GM12878 (cell line): ENCODE measurements around the gene CTSC. TPM values are rescaled to one million over a fixed set of nuclear protein-coding genes. Genes with fewer than 3 reads are reported as not detected.
A peak's percentile ranks its signal among the peaks of the same experiment; 100 is the strongest.

Experiments
- ATAC-seq: fragments of 200-7000 bp; cut with Tn5 transposase; 3 replicates; pipeline ENCODE4 v1.9.1; 2020; ENCODE audit warnings: mild to moderate bottlenecking, moderate library complexity
- BruUV-seq: library from RNA; stranded (reverse); fragments of 400-500 nt; replicated peaks from 2 replicates; lab custom pipeline; 2021; lab: Mats Ljungman, UMichigan
- CTCF ChIA-PET: fragments of 300-600 bp; sonication (Branson Sonifier 250); formaldehyde crosslinking; extraction: SDS; loops from one replicate; lab custom pipeline; 2021; ENCODE audit warnings: inconsistent platforms; lab: Yijun Ruan, JAX
- POLR2A ChIA-PET: fragments of 350-600 bp; formaldehyde crosslinking; extraction: SDS; loops from one replicate; lab custom pipeline; 2021; ENCODE audit warnings: inconsistent platforms; lab: Charles Lee
- RAD21 ChIA-PET: fragments of 300-600 bp; sonication (Branson Sonifier 250); formaldehyde crosslinking; loops from one replicate; lab custom pipeline; 2023; ENCODE audit warnings: antibody characterized with exemption; ENCODE audit not compliant: unreplicated experiment; lab: Charles Lee
- SMC1A ChIA-PET: fragments of 300-600 bp; sonication (Branson Sonifier 250); formaldehyde crosslinking; loops from one replicate; lab custom pipeline; 2023; ENCODE audit not compliant: unreplicated experiment, uncharacterized antibody; lab: Charles Lee
- DNase-seq: peaks from one replicate; pipeline ENCODE4 v3.0.0-alpha.2; 2011; ENCODE audit warnings: low read depth, low spot score
- FAIRE-seq: peaks from 3 replicates; lab custom pipeline; 2011; peaks lifted over from hg19 to GRCh38; lab: Jason Lieb, UNC
- H2AFZ ChIP-seq: 2 replicates; pipeline ENCODE4 v1.6.0; 2011; ENCODE audit warnings: low read depth, low read length, control low read depth; ENCODE audit not compliant: control insufficient read depth
- H3K27ac ChIP-seq: 2 replicates; pipeline ENCODE4 v1.5.1; 2011; ENCODE audit warnings: control low read depth; ENCODE audit not compliant: control insufficient read depth, insufficient read depth
- H3K27me3 ChIP-seq, 2 experiments: replicated peaks in 1 of 2; 2 replicates each; pipeline versions ENCODE4 v1.6.0 to v1.6.1; 2011; ENCODE audit warnings: low read length in 1 of 2; ENCODE audit not compliant: control insufficient read depth in 2 of 2, insufficient read depth in 2 of 2
- H3K36me3 ChIP-seq, 2 experiments: 2 replicates each; pipeline ENCODE4 v1.5.1; 2011; ENCODE audit warnings: low read length in 1 of 2; ENCODE audit not compliant: control insufficient read depth in 2 of 2, insufficient read depth in 2 of 2
- H3K4me1 ChIP-seq: 2 replicates; pipeline ENCODE4 v1.6.1; 2011; ENCODE audit warnings: mild to moderate bottlenecking, low read length, moderate library complexity, mixed read lengths; ENCODE audit not compliant: control insufficient read depth, insufficient read depth
- H3K4me2 ChIP-seq: 2 replicates; pipeline ENCODE4 v1.6.0; 2011; ENCODE audit warnings: control low read depth; ENCODE audit not compliant: control insufficient read depth, insufficient read depth
- H3K4me3 ChIP-seq: fragments of 200-600 bp; sonication (generic); 2 replicates; pipeline ENCODE4 v1.5.1; 2016
- H3K79me2 ChIP-seq: 2 replicates; pipeline ENCODE4 v1.6.0; 2011; ENCODE audit warnings: low read length; ENCODE audit not compliant: control insufficient read depth, insufficient read depth
- H3K9ac ChIP-seq: 2 replicates; pipeline ENCODE4 v1.8.0; 2011; ENCODE audit warnings: low read length, control low read depth, mixed read lengths; ENCODE audit not compliant: control insufficient read depth, insufficient read depth
- H3K9me3 ChIP-seq: replicated peaks from 3 replicates; pipeline ENCODE4 v1.5.1; 2011; ENCODE audit warnings: mild to moderate bottlenecking, low read length; ENCODE audit not compliant: control insufficient read depth, insufficient read depth
- H4K20me1 ChIP-seq: 2 replicates; pipeline ENCODE4 v1.6.0; 2011; ENCODE audit not compliant: control insufficient read depth, insufficient read depth
- CBX3 ChIP-seq: fragments of 200-600 bp; sonication (generic); IDR thresholded peaks from 2 replicates; pipeline ENCODE4 v1.6.1; 2016; ENCODE audit warnings: low read depth, borderline replicate concordance
- EED ChIP-seq: sonication (generic); IDR thresholded peaks from 2 replicates; pipeline ENCODE4 v1.6.1; 2016; ENCODE audit warnings: antibody characterized with exemption, low read depth
- EZH2 ChIP-seq: IDR thresholded peaks from 2 replicates; pipeline ENCODE4 v1.6.1; 2012; ENCODE audit warnings: low read depth, mild to moderate bottlenecking, control low read depth, inconsistent platforms, low read length, borderline replicate concordance; ENCODE audit not compliant: control insufficient read depth
- FOS ChIP-seq: IDR thresholded peaks from 3 replicates; pipeline ENCODE4 v1.6.1; 2011; ENCODE audit warnings: borderline replicate concordance; ENCODE audit not compliant: insufficient read length; ENCODE audit errors: extremely low read depth
- GABPA ChIP-seq: IDR thresholded peaks from 2 replicates; pipeline ENCODE4 v1.6.1; 2014; ENCODE audit warnings: antibody characterized with exemption, low read depth, mild to moderate bottlenecking, inconsistent platforms
- HDGF ChIP-seq: fragments of 450-650 bp; IDR thresholded peaks from 2 replicates; pipeline ENCODE4 v1.6.1; 2016; ENCODE audit warnings: antibody characterized with exemption
- IKZF2 ChIP-seq, 2 experiments: fragments of 450-650 bp; IDR thresholded peaks; 2 replicates each; pipeline ENCODE4 v1.6.1; 2017; ENCODE audit warnings: mild to moderate bottlenecking in 2 of 2, moderate library complexity in 2 of 2
- NFYB ChIP-seq: IDR thresholded peaks from 2 replicates; pipeline ENCODE4 v1.6.1; 2011; ENCODE audit warnings: low read depth, mild to moderate bottlenecking, low read length, improper control_type of control experiment, moderate library complexity; ENCODE audit not compliant: insufficient read depth
- RAD21 ChIP-seq: IDR thresholded peaks from 2 replicates; pipeline ENCODE4 v1.6.1; 2011; ENCODE audit warnings: mild to moderate bottlenecking, low read depth, low read length, moderate library complexity; ENCODE audit not compliant: insufficient read depth
- RCOR1 ChIP-seq: conservative IDR thresholded peaks from 2 replicates; pipeline ENCODE4 v1.6.1; 2012; ENCODE audit warnings: low read depth, low read length, improper control_type of control experiment
- RELA ChIP-seq: fragments of 450-650 bp; IDR thresholded peaks from 2 replicates; pipeline ENCODE4 v1.8.0; 2014; ENCODE audit warnings: borderline replicate concordance; ENCODE audit not compliant: partially characterized antibody
- SMC3 ChIP-seq: IDR thresholded peaks from 2 replicates; pipeline ENCODE4 v1.6.1; 2011; ENCODE audit warnings: low read length, improper control_type of control experiment, borderline replicate concordance
- SPI1 ChIP-seq: IDR thresholded peaks from 2 replicates; pipeline ENCODE4 v1.6.1; 2011; ENCODE audit warnings: low read depth, mild to moderate bottlenecking, low read length, moderate library complexity, borderline replicate concordance; ENCODE audit not compliant: insufficient read depth
- SRF ChIP-seq, 2 experiments: IDR thresholded peaks; 2 replicates each; pipeline ENCODE4 v1.6.1; 2011; ENCODE audit warnings: low read depth in 2 of 2, low read length in 2 of 2, mild to moderate bottlenecking in 1 of 2, moderate library complexity in 1 of 2
- TAF1 ChIP-seq: IDR thresholded peaks from 2 replicates; pipeline ENCODE4 v1.6.1; 2011; ENCODE audit warnings: mild to moderate bottlenecking, low read depth, low read length, borderline replicate concordance
- WRNIP1 ChIP-seq: IDR thresholded peaks from 2 replicates; pipeline ENCODE4 v1.6.1; 2011; ENCODE audit warnings: low read depth, low read length, improper control_type of control experiment, borderline replicate concordance
- ZSCAN29 ChIP-seq: fragments of 450-650 bp; IDR thresholded peaks from 2 replicates; pipeline ENCODE4 v1.6.1; 2017; ENCODE audit warnings: mild to moderate bottlenecking, moderate library complexity
- WGBS: methylation state at CpG from one replicate; pipeline ENCODE4 v1.1.6; 2016; ENCODE audit warnings: low lambda C conversion rate; ENCODE audit not compliant: insufficient replicate concordance, insufficient coverage; ENCODE audit errors: missing lambda C conversion rate; 5-methylcytosine and 5-hydroxymethylcytosine counted together
- in situ Hi-C: fragments of 300-500 bp; cut with MboI; formaldehyde crosslinking; loops from 9 replicates; pipeline ENCODE4 v1.14.3; 2018; ENCODE audit warnings: mixed read lengths
- intact Hi-C: fragments of 100-400 bp; cut with micrococcal nuclease; formaldehyde crosslinking; loops from one replicate; pipeline ENCODE4 v1.14.2; 2022; ENCODE audit not compliant: unreplicated experiment
- polyA plus RNA-seq, 11 experiments: library from polyadenylated mRNA; depleted of rRNA in 4 of 11; unstranded in 6 of 11; stranded (reverse) in 5 of 11; fragments of >200 nt; fragmentation: Nextera tagmentation in 4 of 11; fragmentation: Illumina TruSeq in 1 of 11; extraction: Ambion mirVana in 4 of 11; extraction: Trizol in 1 of 11; gene quantifications; 1 replicate in 1 of 11; 2 replicates in 10 of 11; pipeline versions ENCODE4 v1.2.1 to v1.2.3, GENCODE V29; 2011 to 2016; ENCODE audit warnings: inconsistent platforms in 2 of 11, missing spikeins in 2 of 11, low read depth in 1 of 11
- total RNA-seq, 4 experiments: library from RNA; depleted of rRNA in 3 of 4; stranded (reverse); fragments of >200 nt in 3 of 4; fragmentation: Illumina TruSeq in 1 of 4; extraction: Trizol in 1 of 4; gene quantifications; 2 replicates each; pipeline versions ENCODE4 v1.2.1 to v1.2.3, GENCODE V29; 2013 to 2021
- TF ChIP-seq, protein P1 (sequence below), 3 experiments: IDR thresholded peaks in 2 of 3; conservative IDR thresholded peaks in 1 of 3; 2 replicates each; pipeline ENCODE4 v1.5.1; 2011; ENCODE audit warnings: low read depth in 3 of 3, low read length in 3 of 3, mild to moderate bottlenecking in 3 of 3, control low read depth in 2 of 3, moderate library complexity in 2 of 3, inconsistent platforms in 1 of 3, mixed read lengths in 1 of 3; ENCODE audit not compliant: control insufficient read depth in 2 of 3, insufficient read depth in 1 of 3; ENCODE audit errors: extremely low read depth in 1 of 3

The CTSC gene
- total and polyA plus RNA-seq, 10 of the 15 experiments (the other 5 are each of a cell fraction or from before 2014, with no cell fraction given): 289 to 1,123 (median 430) TPM

DNA sequence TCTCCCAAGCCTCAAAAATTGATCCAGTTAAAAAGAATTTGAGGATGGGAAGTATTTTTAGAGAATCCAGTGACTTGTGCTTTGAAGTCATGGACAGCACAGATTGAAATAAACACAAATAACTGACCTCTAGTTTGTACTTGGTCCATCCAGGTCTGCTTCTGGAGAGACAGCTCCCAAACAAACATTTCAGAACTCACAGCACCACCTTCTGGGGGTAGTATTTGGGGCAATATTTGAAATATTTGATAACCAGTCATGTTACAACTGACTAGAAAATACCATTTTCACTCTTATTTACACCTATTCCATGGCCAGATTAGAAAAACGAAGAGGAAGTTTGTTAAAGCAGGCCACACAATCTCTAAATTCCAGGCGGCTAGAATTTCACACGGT is 56.2 kb downstream of the CTSC start:
- H3K27ac ChIP-seq: no peak overlapping the region
- DNase-seq (no peak), FAIRE-seq (no peak), ATAC-seq (peak; percentile 48; the same call in 2 of the 3 replicates)
- H3K4me1 ChIP-seq: no peaks in the 10 kb centered on the region
- in situ Hi-C loops (no loop called here), intact Hi-C loops (loop anchor here (1.0 to 5.0 kb wide), 2 partner anchors 179 to 265 kb away; no protein-coding TSS in a partner anchor)
- ChIA-PET POLR2A (no interaction called here), RAD21 (interaction anchor here (0.6 to 1.8 kb wide), 6 partner anchors 49 to 266 kb away, joined by 3 to 7 read pairs (median 4); no protein-coding TSS in a partner anchor), CTCF (interaction anchor here (0.6 to 2.2 kb wide), 14 partner anchors 10 to 270 kb away, joined by 3 to 23 read pairs (median 4); no protein-coding TSS in a partner anchor), SMC1A (interaction anchor here (0.6 to 3.0 kb wide), 17 partner anchors 9 to 514 kb away, joined by 3 to 13 read pairs (median 3); no protein-coding TSS in a partner anchor)
- H4K20me1 ChIP-seq: no peaks in the 10 kb centered on the region
- BruUV-seq: no TSS peak
- no peaks in the 10 kb centered on the region for H3K79me2 ChIP-seq
- H2AFZ ChIP-seq: no peak overlapping the region
- no peak overlapping the region for H3K4me2 ChIP-seq
- H3K4me3 ChIP-seq: no peak overlapping the region
- H3K27me3 ChIP-seq: no peaks in the 10 kb centered on the region
- H3K36me3 ChIP-seq: peaks cover 0 to 6% of the 10 kb centered on the region in 2 experiments; a peak in 1 of 4 replicates
- WGBS: 78% methylated on average over 3 of the region's 3 CpGs
- no peaks in the 10 kb centered on the region for H3K9me3 ChIP-seq
- no peak overlapping the region for H3K9ac ChIP-seq
- peak; percentile 43 for TF ChIP-seq RAD21
- no peak for TF ChIP-seq IKZF2 (IDR thresholded peaks at IDR 0.05)
- TF ChIP-seq CBX3: no peak
- no peak for TF ChIP-seq GABPA
- peak; percentile 27; the same call in 1 of the 2 replicates for TF ChIP-seq SMC3
- no peak for TF ChIP-seq SRF (IDR thresholded peaks at IDR 0.05; ENCODE audit: low read depth in 2 of 2, low read length in 2 of 2)
- TF ChIP-seq EED: no peak
- no peak for TF ChIP-seq EZH2
- no peak for TF ChIP-seq FOS
- TF ChIP-seq NFYB: no peak
- no peak for TF ChIP-seq HDGF
- TF ChIP-seq ZSCAN29: no peak
- no peak for TF ChIP-seq RELA
- TF ChIP-seq WRNIP1: no peak
- no peak for TF ChIP-seq TAF1
- TF ChIP-seq SPI1: no peak
- no peak for TF ChIP-seq RCOR1
- TF ChIP-seq, protein P1, sequence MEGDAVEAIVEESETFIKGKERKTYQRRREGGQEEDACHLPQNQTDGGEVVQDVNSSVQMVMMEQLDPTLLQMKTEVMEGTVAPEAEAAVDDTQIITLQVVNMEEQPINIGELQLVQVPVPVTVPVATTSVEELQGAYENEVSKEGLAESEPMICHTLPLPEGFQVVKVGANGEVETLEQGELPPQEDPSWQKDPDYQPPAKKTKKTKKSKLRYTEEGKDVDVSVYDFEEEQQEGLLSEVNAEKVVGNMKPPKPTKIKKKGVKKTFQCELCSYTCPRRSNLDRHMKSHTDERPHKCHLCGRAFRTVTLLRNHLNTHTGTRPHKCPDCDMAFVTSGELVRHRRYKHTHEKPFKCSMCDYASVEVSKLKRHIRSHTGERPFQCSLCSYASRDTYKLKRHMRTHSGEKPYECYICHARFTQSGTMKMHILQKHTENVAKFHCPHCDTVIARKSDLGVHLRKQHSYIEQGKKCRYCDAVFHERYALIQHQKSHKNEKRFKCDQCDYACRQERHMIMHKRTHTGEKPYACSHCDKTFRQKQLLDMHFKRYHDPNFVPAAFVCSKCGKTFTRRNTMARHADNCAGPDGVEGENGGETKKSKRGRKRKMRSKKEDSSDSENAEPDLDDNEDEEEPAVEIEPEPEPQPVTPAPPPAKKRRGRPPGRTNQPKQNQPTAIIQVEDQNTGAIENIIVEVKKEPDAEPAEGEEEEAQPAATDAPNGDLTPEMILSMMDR (IDR thresholded peaks at IDR 0.05 in 2 of 3, conservative IDR thresholded peaks at IDR 0.05 in 1 of 3; ENCODE audit: control insufficient read depth in 2 of 3, extremely low read depth in 1 of 3, insufficient read depth in 1 of 3, low read depth in 3 of 3, low read length in 3 of 3): peak in 2 of 3 experiments; percentile 31 to 39; a peak in 2 of 6 replicates
